ENCODE results near the gene SRF.
A peak's percentile ranks its signal among the peaks of the same experiment; 100 is the strongest.

Gene SRF

DNA sequence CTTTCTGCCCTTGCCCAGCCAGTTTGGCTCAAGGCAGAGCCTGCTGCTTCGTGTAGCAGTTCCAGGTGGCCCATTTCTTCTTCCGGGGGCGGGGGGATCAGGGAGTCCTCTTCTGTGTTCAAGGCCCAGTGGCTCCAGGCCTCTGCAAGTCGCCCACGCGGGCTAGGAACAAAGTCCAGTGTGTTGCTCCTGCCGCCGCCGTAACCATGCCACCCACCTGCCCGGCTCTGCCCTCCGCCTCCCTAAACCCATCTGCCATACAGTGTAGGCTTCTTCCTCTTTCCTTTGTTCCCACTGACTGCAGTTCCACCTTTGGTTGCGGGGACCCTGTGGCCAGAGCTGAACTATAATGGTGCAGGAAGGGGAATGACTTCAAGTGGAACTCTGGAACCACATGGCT lies 43.9 kb upstream of the SRF start:
- Histone ChIP-seq H3K4me3 (ENCODE audit: low read depth, low read length, poor library complexity, severe bottlenecking) (no peak overlapping the region), H3K27me3 (ENCODE audit: insufficient read depth, low read length) (peaks cover 13% of the 10 kb centered on the region; the same call in 1 of the 2 replicates), H3K4me2 (ENCODE audit: low read length) (no peak overlapping the region), H3K4me1 (ENCODE audit: insufficient read depth, low read length, severe bottlenecking) (no peaks in the 10 kb centered on the region), H3K79me2 (ENCODE audit: insufficient read depth, low read length) (no peaks in the 10 kb centered on the region), H3K9ac (ENCODE audit: low read length) (no peak overlapping the region), H3K9me3 (ENCODE audit: low read length) (no peaks in the 10 kb centered on the region), H3K27ac (ENCODE audit: low read depth, low read length, poor library complexity, severe bottlenecking) (no peak overlapping the region), H2AFZ (ENCODE audit: low read length) (no peak overlapping the region), H3K9me2 (ENCODE audit: low read depth, low read length) (no peaks in the 10 kb centered on the region), H3K36me3 (ENCODE audit: insufficient read depth, low read length) (no peaks in the 10 kb centered on the region), H4K20me1 (ENCODE audit: insufficient read depth, low read length) (no peaks in the 10 kb centered on the region), H3F3A (ENCODE audit: insufficient read depth, low read length) (no peaks in the 10 kb centered on the region)
- no peak for TF ChIP-seq EZH2 (IDR thresholded peaks at IDR 0.05; ENCODE audit: borderline replicate concordance, low read length)

DNA sequence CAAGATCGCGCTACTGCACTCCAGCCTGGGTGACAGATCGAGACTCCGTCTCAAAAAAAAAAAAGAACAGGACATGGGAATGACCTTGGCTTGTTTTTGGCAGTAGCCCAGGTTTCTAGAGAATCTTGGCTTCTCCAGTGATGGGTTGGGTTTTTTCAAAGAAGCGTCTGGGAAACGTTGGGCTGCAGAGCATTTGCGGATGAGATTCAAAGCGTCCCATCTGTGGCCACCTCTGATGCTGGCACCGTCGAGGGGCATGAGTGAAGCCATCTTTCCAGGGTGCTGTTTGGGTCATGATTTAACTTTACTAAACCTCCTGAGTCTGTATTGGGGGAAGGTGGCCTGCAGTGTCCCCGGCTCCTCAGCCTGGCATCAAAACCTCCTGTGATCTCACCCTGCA lies 43.2 kb upstream of the SRF start:
- Histone ChIP-seq H3K27ac (ENCODE audit: low read depth, low read length, poor library complexity, severe bottlenecking) (no peak overlapping the region), H4K20me1 (ENCODE audit: insufficient read depth, low read length) (no peaks in the 10 kb centered on the region), H3K27me3 (ENCODE audit: insufficient read depth, low read length) (peaks cover 20% of the 10 kb centered on the region; the same call in 1 of the 2 replicates), H2AFZ (ENCODE audit: low read length) (no peak overlapping the region), H3K4me2 (ENCODE audit: low read length) (no peak overlapping the region), H3K36me3 (ENCODE audit: insufficient read depth, low read length) (no peaks in the 10 kb centered on the region), H3K79me2 (ENCODE audit: insufficient read depth, low read length) (no peaks in the 10 kb centered on the region), H3K4me3 (ENCODE audit: low read depth, low read length, poor library complexity, severe bottlenecking) (no peak overlapping the region), H3K9me3 (ENCODE audit: low read length) (no peaks in the 10 kb centered on the region), H3F3A (ENCODE audit: insufficient read depth, low read length) (no peaks in the 10 kb centered on the region), H3K9ac (ENCODE audit: low read length) (no peak overlapping the region), H3K4me1 (ENCODE audit: insufficient read depth, low read length, severe bottlenecking) (no peaks in the 10 kb centered on the region), H3K9me2 (ENCODE audit: low read depth, low read length) (no peaks in the 10 kb centered on the region)
- no peak for TF ChIP-seq EZH2 (IDR thresholded peaks at IDR 0.05; ENCODE audit: borderline replicate concordance, low read length)
- TF ChIP-seq, protein P1, sequence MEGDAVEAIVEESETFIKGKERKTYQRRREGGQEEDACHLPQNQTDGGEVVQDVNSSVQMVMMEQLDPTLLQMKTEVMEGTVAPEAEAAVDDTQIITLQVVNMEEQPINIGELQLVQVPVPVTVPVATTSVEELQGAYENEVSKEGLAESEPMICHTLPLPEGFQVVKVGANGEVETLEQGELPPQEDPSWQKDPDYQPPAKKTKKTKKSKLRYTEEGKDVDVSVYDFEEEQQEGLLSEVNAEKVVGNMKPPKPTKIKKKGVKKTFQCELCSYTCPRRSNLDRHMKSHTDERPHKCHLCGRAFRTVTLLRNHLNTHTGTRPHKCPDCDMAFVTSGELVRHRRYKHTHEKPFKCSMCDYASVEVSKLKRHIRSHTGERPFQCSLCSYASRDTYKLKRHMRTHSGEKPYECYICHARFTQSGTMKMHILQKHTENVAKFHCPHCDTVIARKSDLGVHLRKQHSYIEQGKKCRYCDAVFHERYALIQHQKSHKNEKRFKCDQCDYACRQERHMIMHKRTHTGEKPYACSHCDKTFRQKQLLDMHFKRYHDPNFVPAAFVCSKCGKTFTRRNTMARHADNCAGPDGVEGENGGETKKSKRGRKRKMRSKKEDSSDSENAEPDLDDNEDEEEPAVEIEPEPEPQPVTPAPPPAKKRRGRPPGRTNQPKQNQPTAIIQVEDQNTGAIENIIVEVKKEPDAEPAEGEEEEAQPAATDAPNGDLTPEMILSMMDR (IDR thresholded peaks at IDR 0.05; ENCODE audit: low read length): no peak

DNA sequence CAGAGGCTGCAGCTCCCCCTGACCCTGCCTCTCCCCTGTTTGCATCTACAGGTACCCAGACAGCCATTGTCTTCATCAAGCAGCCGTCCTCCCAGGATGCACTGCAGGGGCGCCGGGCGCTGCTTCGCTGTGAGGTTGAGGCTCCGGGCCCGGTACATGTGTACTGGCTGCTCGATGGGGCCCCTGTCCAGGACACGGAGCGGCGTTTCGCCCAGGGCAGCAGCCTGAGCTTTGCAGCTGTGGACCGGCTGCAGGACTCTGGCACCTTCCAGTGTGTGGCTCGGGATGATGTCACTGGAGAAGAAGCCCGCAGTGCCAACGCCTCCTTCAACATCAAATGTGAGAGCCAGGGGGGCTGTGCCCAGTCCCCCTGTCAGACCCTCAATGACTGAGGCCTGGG lies 42.1 kb upstream of the SRF start:
- Histone ChIP-seq H2AFZ (ENCODE audit: low read length) (no peak overlapping the region), H3K9ac (ENCODE audit: low read length) (no peak overlapping the region), H3K27me3 (ENCODE audit: insufficient read depth, low read length) (peaks cover 20% of the 10 kb centered on the region; the same call in 1 of the 2 replicates), H3K27ac (ENCODE audit: low read depth, low read length, poor library complexity, severe bottlenecking) (no peak overlapping the region), H3K9me2 (ENCODE audit: low read depth, low read length) (no peaks in the 10 kb centered on the region), H3K36me3 (ENCODE audit: insufficient read depth, low read length) (no peaks in the 10 kb centered on the region), H3K4me3 (ENCODE audit: low read depth, low read length, poor library complexity, severe bottlenecking) (no peak overlapping the region), H4K20me1 (ENCODE audit: insufficient read depth, low read length) (no peaks in the 10 kb centered on the region), H3K9me3 (ENCODE audit: low read length) (no peaks in the 10 kb centered on the region), H3F3A (ENCODE audit: insufficient read depth, low read length) (no peaks in the 10 kb centered on the region), H3K4me2 (ENCODE audit: low read length) (no peak overlapping the region), H3K4me1 (ENCODE audit: insufficient read depth, low read length, severe bottlenecking) (no peaks in the 10 kb centered on the region), H3K79me2 (ENCODE audit: insufficient read depth, low read length) (no peaks in the 10 kb centered on the region)
- TF ChIP-seq, protein P1 (IDR thresholded peaks at IDR 0.05; ENCODE audit: low read length): no peak
- no peak for TF ChIP-seq EZH2 (IDR thresholded peaks at IDR 0.05; ENCODE audit: borderline replicate concordance, low read length)

DNA sequence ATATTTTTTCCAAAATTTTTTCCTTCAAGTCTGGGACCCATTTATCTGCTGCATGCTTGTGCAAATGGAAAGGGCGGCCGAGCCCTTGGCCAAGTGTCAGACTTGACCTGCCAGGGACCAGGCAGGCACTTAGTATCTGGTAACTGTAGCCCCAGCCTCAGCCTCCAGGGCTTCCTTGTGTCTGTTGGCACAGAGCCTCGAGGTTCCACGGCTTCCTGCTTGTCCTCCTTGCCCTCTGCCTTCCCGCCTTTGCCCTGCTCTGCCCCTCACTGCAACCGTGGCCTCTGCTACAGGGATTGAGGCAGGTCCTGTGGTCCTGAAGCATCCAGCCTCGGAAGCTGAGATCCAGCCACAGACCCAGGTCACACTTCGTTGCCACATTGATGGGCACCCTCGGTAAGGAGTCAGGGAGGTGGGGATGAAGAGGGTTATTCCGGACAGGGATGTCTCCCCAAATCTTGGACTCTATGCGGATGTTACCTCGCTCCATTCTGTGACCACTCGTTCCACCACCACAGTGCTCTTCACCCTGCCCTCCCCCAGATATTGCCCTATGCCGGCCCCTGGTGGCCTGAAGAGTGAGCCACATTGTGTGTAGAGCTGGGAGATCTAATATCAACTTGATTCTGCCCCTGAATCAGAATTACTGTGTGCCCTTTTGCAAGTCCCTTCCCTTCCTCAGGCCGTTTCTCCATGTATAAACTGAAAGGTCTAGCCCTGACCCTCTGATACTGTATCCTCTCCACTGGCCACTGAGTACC lies 41.5 kb upstream of the SRF start:
- TF ChIP-seq, protein P1 (IDR thresholded peaks at IDR 0.05; ENCODE audit: low read length): peak; percentile 67
- no peak for TF ChIP-seq EZH2 (IDR thresholded peaks at IDR 0.05; ENCODE audit: borderline replicate concordance, low read length)
- H2AFZ ChIP-seq (ENCODE audit: low read length): no peak overlapping the region
- H3K27ac ChIP-seq (ENCODE audit: low read depth, low read length, poor library complexity, severe bottlenecking): no peak overlapping the region
- no peaks in the 10 kb centered on the region for H3K79me2 ChIP-seq (ENCODE audit: insufficient read depth, low read length)
- no peaks in the 10 kb centered on the region for H3K9me3 ChIP-seq (ENCODE audit: low read length)
- no peaks in the 10 kb centered on the region for H3K4me1 ChIP-seq (ENCODE audit: insufficient read depth, low read length, severe bottlenecking)
- H3K27me3 ChIP-seq (ENCODE audit: insufficient read depth, low read length): peaks cover 20% of the 10 kb centered on the region; the same call in 1 of the 2 replicates
- H3K4me3 ChIP-seq (ENCODE audit: low read depth, low read length, poor library complexity, severe bottlenecking): no peak overlapping the region
- H4K20me1 ChIP-seq (ENCODE audit: insufficient read depth, low read length): no peaks in the 10 kb centered on the region
- H3F3A ChIP-seq (ENCODE audit: insufficient read depth, low read length): no peaks in the 10 kb centered on the region
- H3K9ac ChIP-seq (ENCODE audit: low read length): no peak overlapping the region
- H3K36me3 ChIP-seq (ENCODE audit: insufficient read depth, low read length): no peaks in the 10 kb centered on the region
- H3K4me2 ChIP-seq (ENCODE audit: low read length): no peak overlapping the region
- no peaks in the 10 kb centered on the region for H3K9me2 ChIP-seq (ENCODE audit: low read depth, low read length)

All from OCI-LY1 (cell line).